ENCODE results near the gene ZNF423.
"Not testable (repeated sequence)": the region's sequence is repeated elsewhere in the genome, so short reads cannot be mapped to it uniquely, and the experiment has no call there.

The ZNF423 gene

GRCh38 chr16:49506058-49507013 lies 349.6 kb downstream of the ZNF423 start:
- DNase-seq (ENCODE audit: low spot score): not testable (repeated sequence)

GRCh38 chr16:49505556-49505955 lies 350.4 kb downstream of the ZNF423 start:
- DNase-seq (ENCODE audit: low spot score): no peak

GRCh38 chr16:49504626-49505025 lies 351.3 kb downstream of the ZNF423 start:
- DNase-seq (ENCODE audit: low spot score): no peak

GRCh38 chr16:49504023-49504364 lies 351.9 kb downstream of the ZNF423 start:
- DNase-seq (ENCODE audit: low spot score): peak; percentile 33

- DNase-seq (ENCODE audit: low spot score): peak; percentile 18
Observed at GRCh38 chr16:49503256-49504022, 352.5 kb downstream of the ZNF423 start.

- no peak for DNase-seq (ENCODE audit: low spot score)
Observed at GRCh38 chr16:49502136-49502881, 353.6 kb downstream of the ZNF423 start.

- DNase-seq (ENCODE audit: low spot score): no peak
Observed at GRCh38 chr16:49499869-49500610, 355.9 kb downstream of the ZNF423 start.

- no peak for DNase-seq (ENCODE audit: low spot score)
Observed at GRCh38 chr16:49499414-49499785, 356.5 kb downstream of the ZNF423 start.

- no peak for DNase-seq (ENCODE audit: low spot score)
Observed at GRCh38 chr16:49498666-49499413, 357.1 kb downstream of the ZNF423 start.

- DNase-seq (ENCODE audit: low spot score): no peak
Observed at GRCh38 chr16:49498264-49498663, 357.6 kb downstream of the ZNF423 start.

- DNase-seq (ENCODE audit: low spot score): no peak
Observed at GRCh38 chr16:49497466-49497865, 358.4 kb downstream of the ZNF423 start.

GRCh38 chr16:49496656-49497055 lies 359.3 kb downstream of the ZNF423 start:
- DNase-seq (ENCODE audit: low spot score): no peak

- no peak for DNase-seq (ENCODE audit: low spot score)
Observed at GRCh38 chr16:49495596-49496355, 360.1 kb downstream of the ZNF423 start.

GRCh38 chr16:49494891-49495566 lies 360.9 kb downstream of the ZNF423 start:
- DNase-seq (ENCODE audit: low spot score): no peak

GRCh38 chr16:49494474-49494873 lies 361.4 kb downstream of the ZNF423 start:
- no peak for DNase-seq (ENCODE audit: low spot score)

GRCh38 chr16:49493836-49494235 lies 362.1 kb downstream of the ZNF423 start:
- DNase-seq (ENCODE audit: low spot score): no peak

GRCh38 chr16:49492896-49493626 lies 362.9 kb downstream of the ZNF423 start:
- DNase-seq (ENCODE audit: low spot score): no peak

- peak; percentile 17 for DNase-seq (ENCODE audit: low spot score)
Observed at GRCh38 chr16:49491771-49492761, 363.8 kb downstream of the ZNF423 start.

Data from SW480 (cell line).